Karpas-422 (cell line): ENCODE data around the gene COQ7. TPM values are rescaled to one million over a fixed set of nuclear protein-coding genes. Genes with fewer than 3 reads are reported as not detected.

Source experiments
- DNase-seq: peaks from one replicate; pipeline ENCODE4 v3.0.0-alpha.2; 2015
- H2AFZ ChIP-seq: fragments of 200-600 bp; sonication (generic); 2 replicates; pipeline ENCODE4 v1.6.1; 2014; ENCODE audit warnings: antibody characterized with exemption, low read length, mixed read lengths
- H3K27ac ChIP-seq: fragments of 200-600 bp; sonication (generic); 2 replicates; pipeline ENCODE4 v1.5.1; 2014; ENCODE audit warnings: mild to moderate bottlenecking, low read length, moderate library complexity
- H3K27me3 ChIP-seq: fragments of 200-600 bp; sonication (generic); 2 replicates; pipeline ENCODE4 v1.6.1; 2014; ENCODE audit warnings: low read length, mixed read lengths
- H3K36me3 ChIP-seq: fragments of 200-600 bp; sonication (generic); 2 replicates; pipeline ENCODE4 v1.6.1; 2014; ENCODE audit warnings: low read length, mixed read lengths; ENCODE audit not compliant: insufficient read depth
- H3K4me1 ChIP-seq: fragments of 200-600 bp; sonication (generic); 2 replicates; pipeline ENCODE4 v1.6.1; 2014; ENCODE audit warnings: mild to moderate bottlenecking, low read length, mixed read lengths
- H3K4me2 ChIP-seq: fragments of 200-600 bp; sonication (generic); 2 replicates; pipeline ENCODE4 v1.6.1; 2014; ENCODE audit warnings: low read length, low read depth, mild to moderate bottlenecking; ENCODE audit not compliant: poor library complexity, severe bottlenecking
- H3K4me3 ChIP-seq: fragments of 200-600 bp; sonication (generic); 2 replicates; pipeline ENCODE4 v1.5.1; 2014; ENCODE audit warnings: mild to moderate bottlenecking, antibody characterized with exemption, low read length, mixed read lengths
- H3K79me2 ChIP-seq: fragments of 200-600 bp; sonication (generic); 2 replicates; pipeline ENCODE4 v1.6.1; 2014; ENCODE audit warnings: mild to moderate bottlenecking, low read length, mixed read lengths
- H3K9ac ChIP-seq: fragments of 200-600 bp; sonication (generic); 2 replicates; pipeline ENCODE4 v1.6.0; 2014; ENCODE audit warnings: low read length
- H3K9me2 ChIP-seq: fragments of 200-600 bp; sonication (generic), shearing (Covaris generic); replicated peaks from 2 replicates; pipeline ENCODE4 v1.6.0; 2014; ENCODE audit warnings: mild to moderate bottlenecking, low read length, moderate library complexity; ENCODE audit not compliant: insufficient read depth
- H3K9me3 ChIP-seq: fragments of 300-700, 200-600 bp; sonication (generic); 2 replicates; pipeline ENCODE4 v1.6.1; 2014; ENCODE audit warnings: low read length, mixed read lengths
- H4K20me1 ChIP-seq: fragments of 200-600 bp; sonication (generic); 2 replicates; pipeline ENCODE4 v1.6.1; 2014; ENCODE audit warnings: mild to moderate bottlenecking, antibody characterized with exemption, low read length, low read depth; ENCODE audit not compliant: insufficient read depth
- total RNA-seq: library from RNA; depleted of rRNA; stranded (reverse); fragments of >200 nt; shearing (Covaris generic); gene quantifications from 2 replicates; pipeline ENCODE4 v1.2.3, GENCODE V29; 2014; ENCODE audit warnings: low replicate concordance

COQ7 gene
- total RNA-seq, 1 experiment from 2014 or later = 6.1 TPM

DNA sequence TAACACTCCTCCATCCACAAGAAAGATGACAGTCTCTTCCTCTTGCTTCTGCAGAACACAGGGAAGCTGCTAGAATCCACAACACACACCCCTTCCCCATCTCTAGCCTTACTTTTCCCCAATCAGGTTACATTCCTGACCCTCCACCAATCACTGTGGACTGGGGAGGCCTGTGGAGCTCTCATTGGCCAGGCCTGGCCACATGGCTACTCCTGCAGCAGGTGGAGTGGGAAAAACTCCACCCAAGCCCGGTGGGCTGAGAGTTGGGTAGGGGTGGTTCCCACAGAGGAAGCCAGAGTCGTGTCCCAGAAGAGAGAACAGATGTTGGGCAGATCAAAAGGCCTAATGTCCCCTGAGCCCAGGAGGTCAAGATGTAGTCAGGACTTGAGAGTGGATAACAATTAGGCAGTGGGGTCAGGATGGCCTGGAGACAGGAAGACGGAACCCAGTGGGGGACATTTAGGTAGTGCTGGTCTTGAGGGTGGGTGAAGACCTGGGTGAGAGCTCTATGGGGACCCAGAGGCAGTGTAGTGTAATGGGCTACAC is 22.1 kb downstream of the COQ7 start:
- H3K9ac ChIP-seq = no peak overlapping the region
- H3K79me2 ChIP-seq = no peaks in the 10 kb centered on the region
- no peaks in the 10 kb centered on the region for H3K9me3 ChIP-seq
- peak; percentile 6 for DNase-seq
- no peaks in the 10 kb centered on the region for H3K36me3 ChIP-seq
- no peak overlapping the region for H3K27ac ChIP-seq
- no peaks in the 10 kb centered on the region for H4K20me1 ChIP-seq
- H2AFZ ChIP-seq = no peak overlapping the region
- no peak overlapping the region for H3K4me3 ChIP-seq
- H3K9me2 ChIP-seq = no peaks in the 10 kb centered on the region
- no peaks in the 10 kb centered on the region for H3K27me3 ChIP-seq
- H3K4me1 ChIP-seq = peaks cover 3% of the 10 kb centered on the region; the same call in 1 of the 2 replicates
- H3K4me2 ChIP-seq = no peak overlapping the region

GRCh38 chr16:19090916-19091315 is 23.5 kb downstream of the COQ7 start:
- H3K27me3 ChIP-seq = no peaks in the 10 kb centered on the region
- H2AFZ ChIP-seq = no peak overlapping the region
- H3K4me1 ChIP-seq = peaks cover 3% of the 10 kb centered on the region; the same call in 1 of the 2 replicates
- no peak overlapping the region for H3K4me2 ChIP-seq
- H4K20me1 ChIP-seq = no peaks in the 10 kb centered on the region
- H3K36me3 ChIP-seq = no peaks in the 10 kb centered on the region
- no peaks in the 10 kb centered on the region for H3K9me3 ChIP-seq
- H3K4me3 ChIP-seq = no peak overlapping the region
- no peaks in the 10 kb centered on the region for H3K79me2 ChIP-seq
- H3K9ac ChIP-seq = no peak overlapping the region
- peak; percentile 29 for DNase-seq
- no peak overlapping the region for H3K27ac ChIP-seq
- no peaks in the 10 kb centered on the region for H3K9me2 ChIP-seq

- no peak overlapping the region for H3K4me2 ChIP-seq
- H3K9me2 ChIP-seq = no peaks in the 10 kb centered on the region
- H4K20me1 ChIP-seq = no peaks in the 10 kb centered on the region
- no peak overlapping the region for H3K4me3 ChIP-seq
- no peak overlapping the region for H3K27ac ChIP-seq
- no peak overlapping the region for H3K9ac ChIP-seq
- H3K27me3 ChIP-seq = no peaks in the 10 kb centered on the region
- no peaks in the 10 kb centered on the region for H3K79me2 ChIP-seq
- H3K36me3 ChIP-seq = no peaks in the 10 kb centered on the region
- no peaks in the 10 kb centered on the region for H3K4me1 ChIP-seq
- peak; percentile 7 for DNase-seq
- no peaks in the 10 kb centered on the region for H3K9me3 ChIP-seq
- no peak overlapping the region for H2AFZ ChIP-seq
Observed at GRCh38 chr16:19092653-19093410, 25.4 kb downstream of the COQ7 start.

GRCh38 chr16:19093631-19094541 is 26.5 kb downstream of the COQ7 start:
- Histone ChIP-seq H3K27me3 (no peaks in the 10 kb centered on the region), H3K9me2 (no peaks in the 10 kb centered on the region)

DNA sequence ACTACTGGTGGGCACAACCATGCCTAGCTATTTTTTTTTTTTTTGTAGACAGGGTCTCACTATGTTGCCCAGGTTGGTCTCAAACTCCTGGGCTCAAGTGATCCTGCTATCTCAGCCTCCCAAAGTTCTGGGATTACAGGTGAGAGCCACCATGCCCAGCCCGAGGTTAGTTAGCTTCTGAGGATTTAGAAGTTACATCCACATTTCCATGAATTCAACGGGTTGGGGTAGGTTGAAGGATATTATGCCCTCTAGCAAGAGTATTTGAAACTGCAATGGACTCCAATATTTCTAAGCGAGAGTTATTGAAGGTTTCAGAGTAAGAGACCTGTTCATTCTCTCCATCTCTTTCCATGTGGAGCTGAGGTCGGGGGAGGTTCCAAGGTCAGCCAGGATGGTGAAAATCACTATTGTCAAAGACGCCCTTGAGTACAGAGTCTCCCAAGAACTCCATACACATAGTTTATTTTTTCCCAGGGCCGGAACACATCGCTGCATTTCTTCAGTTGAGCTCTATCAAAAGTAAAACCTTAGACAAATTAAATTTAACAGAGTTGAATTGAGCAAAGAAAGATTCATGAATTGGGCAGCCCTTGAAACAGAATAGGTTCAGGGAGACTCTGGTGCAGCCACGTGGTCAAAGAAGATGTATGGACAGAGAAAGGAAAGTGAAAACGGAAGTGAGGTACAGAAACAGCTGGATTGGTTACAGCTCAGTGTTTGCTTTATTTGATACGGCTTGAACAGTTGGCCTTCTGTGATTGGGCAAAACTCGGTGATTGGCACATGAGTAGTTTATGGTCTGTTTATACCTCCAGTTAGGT is 27.3 kb downstream of the COQ7 start:
- Histone ChIP-seq H3K9me3 (no peaks in the 10 kb centered on the region), H3K9me2 (no peaks in the 10 kb centered on the region), H3K4me2 (no peak overlapping the region), H3K27ac (no peak overlapping the region), H3K9ac (no peak overlapping the region), H4K20me1 (no peaks in the 10 kb centered on the region), H2AFZ (no peak overlapping the region), H3K4me1 (no peaks in the 10 kb centered on the region), H3K27me3 (no peaks in the 10 kb centered on the region), H3K79me2 (no peaks in the 10 kb centered on the region), H3K4me3 (no peak overlapping the region), H3K36me3 (no peaks in the 10 kb centered on the region)
- peak; percentile 60 for DNase-seq

More at GRCh38 chr16:19093631-19094541, 26.5 kb downstream of the COQ7 start:
- no peak overlapping the region for H3K4me3 ChIP-seq
- H2AFZ ChIP-seq = no peak overlapping the region
- no peak overlapping the region for H3K4me2 ChIP-seq
- no peaks in the 10 kb centered on the region for H3K79me2 ChIP-seq
- H3K4me1 ChIP-seq = no peaks in the 10 kb centered on the region
- no peaks in the 10 kb centered on the region for H4K20me1 ChIP-seq
- H3K36me3 ChIP-seq = no peaks in the 10 kb centered on the region
- no peak overlapping the region for H3K27ac ChIP-seq
- DNase-seq = peak; percentile 34
- H3K9ac ChIP-seq = no peak overlapping the region
- H3K9me3 ChIP-seq = no peaks in the 10 kb centered on the region

GRCh38 chr16:19095654-19096053 is 28.2 kb downstream of the COQ7 start:
- Histone ChIP-seq H3K4me1 (no peaks in the 10 kb centered on the region), H2AFZ (no peak overlapping the region), H3K9me2 (no peaks in the 10 kb centered on the region), H4K20me1 (no peaks in the 10 kb centered on the region), H3K27ac (no peak overlapping the region), H3K9ac (no peak overlapping the region), H3K4me2 (no peak overlapping the region), H3K27me3 (no peaks in the 10 kb centered on the region), H3K9me3 (no peaks in the 10 kb centered on the region), H3K4me3 (no peak overlapping the region), H3K36me3 (no peaks in the 10 kb centered on the region), H3K79me2 (no peaks in the 10 kb centered on the region)
- peak; percentile 1 for DNase-seq

- H3K4me3 ChIP-seq = no peak overlapping the region
- no peaks in the 10 kb centered on the region for H3K9me2 ChIP-seq
- no peak overlapping the region for H3K27ac ChIP-seq
- no peaks in the 10 kb centered on the region for H4K20me1 ChIP-seq
- no peaks in the 10 kb centered on the region for H3K27me3 ChIP-seq
- H3K9me3 ChIP-seq = no peaks in the 10 kb centered on the region
- H3K4me2 ChIP-seq = no peak overlapping the region
- H3K4me1 ChIP-seq = no peaks in the 10 kb centered on the region
- H3K36me3 ChIP-seq = no peaks in the 10 kb centered on the region
- no peaks in the 10 kb centered on the region for H3K79me2 ChIP-seq
- H2AFZ ChIP-seq = no peak overlapping the region
- peak; percentile 33 for DNase-seq
- no peak overlapping the region for H3K9ac ChIP-seq
Observed at GRCh38 chr16:19098173-19098572, 30.8 kb downstream of the COQ7 start.
